Activated CD8-positive, alpha-beta memory T cell treated with anti-CD3 and anti-CD28 coated beads, Interleukin-2, amount 50 U/mL, for 1 hour (primary cell): ENCODE data around the gene ZMIZ1.

Experiments
- DNase-seq: peaks from one replicate; pipeline ENCODE4 v3.0.0-alpha.2; 2020; ENCODE audit errors: extremely low read depth

Gene ZMIZ1

GRCh38 chr10:79170993-79171392 is 102.2 kb downstream of the ZMIZ1 start:
- no peak for DNase-seq

- DNase-seq: no peak
These were observed 102.7 kb downstream of the ZMIZ1 start for GRCh38 chr10:79171504-79171903.

GRCh38 chr10:79172881-79173280 is 104.1 kb downstream of the ZMIZ1 start:
- no peak for DNase-seq

GRCh38 chr10:79173582-79174262 is 105.0 kb downstream of the ZMIZ1 start:
- no peak for DNase-seq

GRCh38 chr10:79176052-79176501 is 107.3 kb downstream of the ZMIZ1 start:
- no peak for DNase-seq

- DNase-seq: no peak
These were observed 108.3 kb downstream of the ZMIZ1 start for GRCh38 chr10:79176949-79177602.

- no peak for DNase-seq
These were observed 109.4 kb downstream of the ZMIZ1 start for GRCh38 chr10:79178070-79178576.

- no peak for DNase-seq
These were observed 109.9 kb downstream of the ZMIZ1 start for GRCh38 chr10:79178614-79179163.

GRCh38 chr10:79179164-79179956 is 110.6 kb downstream of the ZMIZ1 start:
- DNase-seq: no peak

GRCh38 chr10:79179957-79180309 is 111.2 kb downstream of the ZMIZ1 start:
- no peak for DNase-seq

GRCh38 chr10:79180414-79181221 is 111.9 kb downstream of the ZMIZ1 start:
- DNase-seq: no peak

- no peak for DNase-seq
These were observed 112.5 kb downstream of the ZMIZ1 start for GRCh38 chr10:79181227-79181626.

- no peak for DNase-seq
These were observed 113.1 kb downstream of the ZMIZ1 start for GRCh38 chr10:79181698-79182521.

GRCh38 chr10:79182781-79183467 is 114.2 kb downstream of the ZMIZ1 start:
- no peak for DNase-seq

- no peak for DNase-seq
These were observed 114.7 kb downstream of the ZMIZ1 start for GRCh38 chr10:79183468-79183865.

- DNase-seq: no peak
These were observed 115.4 kb downstream of the ZMIZ1 start for GRCh38 chr10:79184145-79184625.

GRCh38 chr10:79184657-79185056 is 115.9 kb downstream of the ZMIZ1 start:
- no peak for DNase-seq

- DNase-seq: no peak
These were observed 116.5 kb downstream of the ZMIZ1 start for GRCh38 chr10:79185067-79185774.

GRCh38 chr10:79185796-79186374 is 117.1 kb downstream of the ZMIZ1 start:
- DNase-seq: no peak
